Epithelial cell of alveolus of lung (primary cell): ENCODE data around the gene PEX11A. TPM values are rescaled to one million over a fixed set of nuclear protein-coding genes. Genes with fewer than 3 reads are reported as not detected.

ENCODE experiments used
- total RNA-seq: library from RNA; depleted of rRNA; stranded (reverse); fragments of >200 nt; gene quantifications from 2 replicates; pipeline ENCODE4 v1.2.1, GENCODE V29; 2015

Gene PEX11A, protein sequence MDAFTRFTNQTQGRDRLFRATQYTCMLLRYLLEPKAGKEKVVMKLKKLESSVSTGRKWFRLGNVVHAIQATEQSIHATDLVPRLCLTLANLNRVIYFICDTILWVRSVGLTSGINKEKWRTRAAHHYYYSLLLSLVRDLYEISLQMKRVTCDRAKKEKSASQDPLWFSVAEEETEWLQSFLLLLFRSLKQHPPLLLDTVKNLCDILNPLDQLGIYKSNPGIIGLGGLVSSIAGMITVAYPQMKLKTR
- 2.1 and 14.9 TPM in 2 replicates for total RNA-seq

DNA sequence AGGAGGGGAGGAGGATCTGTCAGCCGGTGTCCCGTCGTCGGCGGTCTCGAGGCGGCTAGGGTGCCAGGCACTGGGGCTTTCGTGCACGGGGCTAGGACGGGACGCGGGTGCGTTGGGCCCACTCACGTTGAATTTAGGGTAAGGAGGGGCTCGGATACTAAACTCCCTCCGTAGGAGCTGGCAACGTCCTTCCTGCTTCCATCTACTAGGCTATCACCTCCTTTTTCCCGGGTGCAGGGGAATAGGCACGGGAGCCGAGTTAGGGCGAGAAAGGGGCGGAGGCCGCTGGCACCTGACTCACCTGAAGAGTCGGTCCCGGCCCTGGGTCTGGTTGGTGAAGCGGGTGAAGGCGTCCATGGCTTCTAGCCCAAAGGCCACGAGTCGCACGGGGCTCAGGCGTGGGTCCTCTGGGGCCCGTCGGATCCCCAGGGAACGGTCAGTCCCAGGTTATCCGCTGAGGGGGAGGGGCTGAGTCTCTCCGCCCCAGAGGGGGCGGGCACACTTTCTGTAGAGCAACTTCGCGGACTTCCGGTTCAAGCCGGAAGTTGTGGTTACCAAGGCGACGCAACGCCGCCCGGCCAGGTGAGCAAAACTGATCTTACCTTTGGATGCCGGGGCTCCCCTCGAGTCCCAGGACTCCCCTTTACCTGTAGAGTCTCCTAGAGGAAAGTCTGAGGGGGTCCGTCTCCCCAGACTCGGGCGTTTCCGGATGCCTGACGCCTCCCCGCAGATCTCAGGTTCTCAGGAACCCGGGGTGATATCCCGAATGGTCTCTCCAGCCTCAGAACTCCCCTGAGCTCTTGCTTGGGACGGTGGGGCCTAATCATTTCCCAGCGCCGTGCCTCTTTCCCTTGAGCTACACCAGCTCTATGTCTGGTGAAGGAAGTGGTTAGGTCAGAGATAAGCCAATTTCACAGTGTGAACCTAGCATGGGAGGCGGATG, at the start of gene PEX11A, which contains the start of gene WDR93:
PEX11A (minus strand) TSS at position 479 of the 943 bp plus-strand sequence; CDS start at position 357, 122 bp downstream.
WDR93 (plus strand) TSS at position 536 of the 943 bp plus-strand sequence. CDS start 10,936 bp downstream, outside the sequence.

DNA sequence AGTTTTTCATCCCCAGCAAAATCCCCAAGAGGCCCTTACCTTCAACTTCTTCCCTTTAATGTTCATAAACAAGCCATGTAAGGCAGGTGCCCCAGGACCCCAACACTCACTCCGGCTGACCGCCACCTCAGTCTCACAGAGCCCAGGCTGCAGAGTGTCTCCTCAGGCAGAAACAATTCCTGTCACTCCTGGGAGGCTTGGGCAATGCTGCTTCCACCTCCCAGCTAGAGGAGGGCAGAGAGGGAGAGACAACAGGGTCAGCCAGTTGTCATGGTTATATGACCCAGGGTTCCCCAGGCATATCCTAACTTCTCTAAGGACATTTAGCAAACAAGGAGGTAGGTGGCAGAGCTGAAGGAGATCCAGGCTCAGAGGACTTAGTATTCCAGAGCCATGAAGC, 11.3 kb downstream of the PEX11A start, which contains the start of gene PLIN1:
PLIN1 (minus strand) TSS at position 156 of the 400 bp plus-strand sequence. CDS start 1,878 bp downstream, outside the sequence.

DNA sequence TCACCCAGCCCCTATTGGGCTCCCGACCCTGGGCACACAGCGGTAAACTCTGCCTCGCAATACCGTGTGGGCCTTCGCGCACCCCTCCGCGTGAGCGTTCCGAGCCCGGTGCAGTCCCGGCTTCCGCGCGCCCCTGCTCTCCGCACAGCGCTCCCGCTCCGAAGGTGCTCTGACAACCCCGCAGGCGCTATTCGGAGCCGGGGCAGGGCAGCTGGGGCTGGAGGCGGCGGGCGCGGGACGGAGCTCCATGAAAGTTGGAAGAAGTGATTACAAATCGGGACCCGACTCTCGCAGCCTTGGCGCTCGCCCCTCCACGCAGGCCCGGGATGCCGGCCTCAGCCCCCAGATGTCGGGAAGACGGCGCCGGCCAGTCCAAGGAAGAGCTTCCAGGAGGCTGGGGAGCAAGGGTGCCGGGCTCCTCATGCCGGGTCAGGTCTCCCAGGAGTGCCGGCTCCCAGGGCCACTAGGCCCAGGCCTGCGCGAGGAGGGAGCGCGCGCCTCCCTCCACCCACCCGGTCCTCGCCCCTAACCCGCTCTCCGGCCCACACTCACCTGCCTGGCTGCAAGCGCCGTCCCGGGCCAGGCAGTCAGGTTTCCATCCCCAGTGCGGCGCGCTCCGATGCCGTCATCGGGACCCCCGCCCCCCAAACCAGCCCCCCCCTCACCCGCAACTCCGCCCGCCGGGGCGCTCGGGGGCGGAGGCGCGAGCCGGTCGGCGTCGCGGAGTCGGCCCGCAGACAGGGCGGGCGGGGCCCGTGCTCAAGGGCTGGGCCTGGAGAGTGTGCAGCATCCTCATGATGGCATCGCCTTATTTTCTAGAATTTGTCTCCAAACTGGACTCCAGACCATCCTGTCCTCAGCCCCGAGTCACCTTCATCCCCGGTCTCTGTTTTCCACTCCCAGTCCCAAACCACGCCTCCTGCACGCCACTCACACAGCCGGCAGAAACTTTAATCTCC, 35.4 kb downstream of the PEX11A start, which contains the start of gene KIF7:
KIF7 (minus strand) TSS at position 621 of the 959 bp plus-strand sequence. CDS start 2,537 bp downstream, outside the sequence.

Other genes with a start within 250 kb of the PEX11A start
- gene RHCG, start 194.2 kb downstream of the PEX11A start, total RNA-seq = under 0.01 TPM in 1 of 2 replicates, not detected in the other
- 4.5 and 6.3 TPM in 2 replicates for gene TICRR, start 115.3 kb downstream of the PEX11A start, total RNA-seq
- gene KIF7, start 35.3 kb downstream of the PEX11A start, total RNA-seq = 7.9 and 15.6 TPM in 2 replicates
- 0.13 and 0.72 TPM in 2 replicates for gene PLIN1, start 11.4 kb downstream of the PEX11A start, total RNA-seq
- gene WDR93, start 57 bp upstream of the PEX11A start, total RNA-seq = under 0.01 and 0.16 TPM in 2 replicates
- gene MESP1, start 60.5 kb upstream of the PEX11A start, total RNA-seq = 0.56 TPM in 1 of 2 replicates, not detected in the other
- 1.0 and 2.0 TPM in 2 replicates for gene MESP2, start 85.6 kb upstream of the PEX11A start, total RNA-seq
- gene ANPEP, start 124.1 kb upstream of the PEX11A start, total RNA-seq = 49.6 and 80.3 TPM in 2 replicates
- 40.5 and 47.3 TPM in 2 replicates for gene AP3S2, start 203.2 kb upstream of the PEX11A start, total RNA-seq
- 11.6 and 14.1 TPM in 2 replicates for gene ARPIN, start 222.2 kb upstream of the PEX11A start, total RNA-seq